ENCODE measurements around the gene ARAP2.

- TF ChIP-seq CTCF (conservative IDR thresholded peaks at IDR 0.05 in 1 of 2, IDR thresholded peaks at IDR 0.05 in 1 of 2; ENCODE audit: extremely low read depth in 1 of 2, insufficient read depth in 1 of 2, low read depth in 1 of 2, low read length in 2 of 2) (no peak), EZH2 (IDR thresholded peaks at IDR 0.05; ENCODE audit: borderline replicate concordance, low read length) (no peak)
These were observed 110.7 kb downstream of the ARAP2 start for GRCh38 chr4:36133658-36134057.

Data from mammary epithelial cell (primary cell).